Measurements from ENCODE around the gene USP54. TPM values are rescaled to one million over a fixed set of nuclear protein-coding genes. Genes with fewer than 3 reads are reported as not detected.

The USP54 gene
- total and polyA plus RNA-seq, 2 donors (not counting 1 experiment from before 2014, with no cell fraction given), result 7.8 to 9.9 TPM

GRCh38 chr10:73614720-73615119 lies 23.6 kb upstream of the USP54 start:
- Histone ChIP-seq H3K4me3 (replicated peaks in 1 of 4; ENCODE audit: control extremely low read depth in 1 of 4, insufficient read depth in 1 of 4, low read depth in 3 of 4, low read length in 4 of 4) (no peak overlapping the region), H3K27ac (ENCODE audit: insufficient read depth, low read length) (no peak overlapping the region), H4K20me1 (ENCODE audit: control insufficient read depth, extremely low read depth, insufficient read depth, low read length) (no peaks in the 10 kb centered on the region), H3K9me3 (ENCODE audit: control insufficient read depth, insufficient read depth, low read depth, low read length) (no peaks in the 10 kb centered on the region), H3K27me3 (ENCODE audit: control insufficient read depth, insufficient read depth, low read length) (no peaks in the 10 kb centered on the region), H3K9ac (ENCODE audit: insufficient read depth, low read length) (no peak overlapping the region), H3K36me3 (ENCODE audit: control insufficient read depth, insufficient read depth, low read length) (no peaks in the 10 kb centered on the region), H2AFZ (ENCODE audit: low read length) (no peak overlapping the region), H3K4me1 (ENCODE audit: control insufficient read depth, extremely low read depth, insufficient read depth, low read length) (no peaks in the 10 kb centered on the region), H3K4me2 (ENCODE audit: extremely low read depth, insufficient read depth, low read length) (no peak overlapping the region), H3K79me2 (ENCODE audit: control insufficient read depth, insufficient read depth, low read length) (no peaks in the 10 kb centered on the region)
- DNase-seq (ENCODE audit: low read depth in 2 of 2), result no peak
- TF ChIP-seq EZH2 (IDR thresholded peaks at IDR 0.05; ENCODE audit: low read length, missing control alignments) (no peak), CTCF (conservative IDR thresholded peaks at IDR 0.05 in 1 of 2, IDR thresholded peaks at IDR 0.05 in 1 of 2; ENCODE audit: low read depth in 1 of 2, low read length in 2 of 2) (no peak)

- H3K4me2 ChIP-seq (ENCODE audit: extremely low read depth, insufficient read depth, low read length), result no peak overlapping the region
- no peak overlapping the region for H3K9ac ChIP-seq (ENCODE audit: insufficient read depth, low read length)
- no peaks in the 10 kb centered on the region for H4K20me1 ChIP-seq (ENCODE audit: control insufficient read depth, extremely low read depth, insufficient read depth, low read length)
- no peaks in the 10 kb centered on the region for H3K27me3 ChIP-seq (ENCODE audit: control insufficient read depth, insufficient read depth, low read length)
- H3K79me2 ChIP-seq (ENCODE audit: control insufficient read depth, insufficient read depth, low read length), result no peaks in the 10 kb centered on the region
- H2AFZ ChIP-seq (ENCODE audit: low read length), result no peak overlapping the region
- no peaks in the 10 kb centered on the region for H3K4me1 ChIP-seq (ENCODE audit: control insufficient read depth, extremely low read depth, insufficient read depth, low read length)
- H3K4me3 ChIP-seq (replicated peaks in 1 of 4; ENCODE audit: control extremely low read depth in 1 of 4, insufficient read depth in 1 of 4, low read depth in 3 of 4, low read length in 4 of 4), result no peak overlapping the region
- no peak overlapping the region for H3K27ac ChIP-seq (ENCODE audit: insufficient read depth, low read length)
- H3K9me3 ChIP-seq (ENCODE audit: control insufficient read depth, insufficient read depth, low read depth, low read length), result no peaks in the 10 kb centered on the region
- TF ChIP-seq CTCF (conservative IDR thresholded peaks at IDR 0.05 in 1 of 2, IDR thresholded peaks at IDR 0.05 in 1 of 2; ENCODE audit: low read depth in 1 of 2, low read length in 2 of 2) (no peak), EZH2 (IDR thresholded peaks at IDR 0.05; ENCODE audit: low read length, missing control alignments) (no peak)
- no peaks in the 10 kb centered on the region for H3K36me3 ChIP-seq (ENCODE audit: control insufficient read depth, insufficient read depth, low read length)
- no peak for DNase-seq (ENCODE audit: low read depth in 2 of 2)
Observed at GRCh38 chr10:73609116-73609515, 18.0 kb upstream of the USP54 start.

DNA sequence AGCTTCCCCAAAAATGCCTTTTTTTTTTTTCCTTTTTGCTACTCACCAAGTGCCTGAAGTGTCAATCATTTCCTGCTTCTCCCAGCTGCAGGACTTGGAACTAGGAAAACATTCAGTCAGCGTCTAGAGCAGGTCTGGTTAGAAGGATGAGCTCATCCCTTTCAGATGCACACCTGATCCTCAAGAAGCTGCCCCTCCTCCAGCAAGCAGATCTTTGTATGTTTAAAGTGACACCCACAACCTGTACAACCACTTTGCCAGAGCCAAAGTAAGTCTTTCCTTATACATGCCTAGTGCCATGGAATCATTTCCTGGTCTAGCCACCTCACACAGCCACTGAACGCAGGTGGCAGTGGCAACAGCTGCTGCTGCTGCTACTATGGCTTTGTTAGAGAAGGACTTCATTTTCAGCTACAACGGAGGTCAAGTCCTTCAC lies 10.4 kb upstream of the USP54 start:
- Histone ChIP-seq H3K4me1 (ENCODE audit: control insufficient read depth, extremely low read depth, insufficient read depth, low read length) (no peaks in the 10 kb centered on the region), H2AFZ (ENCODE audit: low read length) (no peak overlapping the region), H3K36me3 (ENCODE audit: control insufficient read depth, insufficient read depth, low read length) (no peaks in the 10 kb centered on the region), H3K79me2 (ENCODE audit: control insufficient read depth, insufficient read depth, low read length) (no peaks in the 10 kb centered on the region), H3K27me3 (ENCODE audit: control insufficient read depth, insufficient read depth, low read length) (no peaks in the 10 kb centered on the region), H3K27ac (ENCODE audit: insufficient read depth, low read length) (no peak overlapping the region), H4K20me1 (ENCODE audit: control insufficient read depth, extremely low read depth, insufficient read depth, low read length) (no peaks in the 10 kb centered on the region), H3K4me2 (ENCODE audit: extremely low read depth, insufficient read depth, low read length) (no peak overlapping the region), H3K9me3 (ENCODE audit: control insufficient read depth, insufficient read depth, low read depth, low read length) (no peaks in the 10 kb centered on the region), H3K4me3 (replicated peaks in 1 of 4; ENCODE audit: control extremely low read depth in 1 of 4, insufficient read depth in 1 of 4, low read depth in 3 of 4, low read length in 4 of 4) (no peak overlapping the region), H3K9ac (ENCODE audit: insufficient read depth, low read length) (no peak overlapping the region)
- TF ChIP-seq CTCF (conservative IDR thresholded peaks at IDR 0.05 in 1 of 2, IDR thresholded peaks at IDR 0.05 in 1 of 2; ENCODE audit: low read depth in 1 of 2, low read length in 2 of 2) (no peak), EZH2 (IDR thresholded peaks at IDR 0.05; ENCODE audit: low read length, missing control alignments) (no peak)
- DNase-seq (ENCODE audit: low read depth in 2 of 2), result peak in 1 of 2 donors; percentile 72
